Brain microvascular endothelial cell (primary cell): Measurements from ENCODE around the gene FOCAD.

Experiments used
- DNase-seq: peaks from one replicate; pipeline ENCODE4 v3.0.0-alpha.2; 2020
- H3K27ac ChIP-seq: fragments of 250-450 bp; sonication (Bioruptor Pico); 2 replicates; pipeline ENCODE4 v1.5.1; 2020; ENCODE audit warnings: mild to moderate bottlenecking, moderate library complexity
- H3K27me3 ChIP-seq: fragments of 250-450 bp; sonication (Bioruptor Pico); replicated peaks from 2 replicates; pipeline ENCODE4 v1.5.1; 2020; ENCODE audit warnings: mild to moderate bottlenecking
- H3K36me3 ChIP-seq: fragments of 250-450 bp; sonication (Bioruptor Pico); replicated peaks from 2 replicates; pipeline ENCODE4 v1.5.1; 2020; ENCODE audit warnings: mild to moderate bottlenecking
- H3K4me3 ChIP-seq: 2 replicates; pipeline ENCODE4 v1.5.1; 2011; ENCODE audit warnings: low read depth, mild to moderate bottlenecking, control low read depth, low read length, moderate library complexity
- in situ Hi-C: cut with HindIII; loops from 2 replicates; pipeline ENCODE4 v1.10.0; 2017; ENCODE audit warnings: low sequenced_read_pairs, low pct_ligation_motif_present
- TF ChIP-seq, protein P1 (sequence below): IDR thresholded peaks from 2 replicates; pipeline ENCODE4 v1.5.1; 2011; ENCODE audit warnings: low read depth, mild to moderate bottlenecking, moderate library complexity, low read length, control low read depth, inconsistent platforms; ENCODE audit errors: missing control alignments

Gene FOCAD

GRCh38 chr9:20848490-20848889, 164.4 kb downstream of the FOCAD start:
- TF ChIP-seq, protein P1, sequence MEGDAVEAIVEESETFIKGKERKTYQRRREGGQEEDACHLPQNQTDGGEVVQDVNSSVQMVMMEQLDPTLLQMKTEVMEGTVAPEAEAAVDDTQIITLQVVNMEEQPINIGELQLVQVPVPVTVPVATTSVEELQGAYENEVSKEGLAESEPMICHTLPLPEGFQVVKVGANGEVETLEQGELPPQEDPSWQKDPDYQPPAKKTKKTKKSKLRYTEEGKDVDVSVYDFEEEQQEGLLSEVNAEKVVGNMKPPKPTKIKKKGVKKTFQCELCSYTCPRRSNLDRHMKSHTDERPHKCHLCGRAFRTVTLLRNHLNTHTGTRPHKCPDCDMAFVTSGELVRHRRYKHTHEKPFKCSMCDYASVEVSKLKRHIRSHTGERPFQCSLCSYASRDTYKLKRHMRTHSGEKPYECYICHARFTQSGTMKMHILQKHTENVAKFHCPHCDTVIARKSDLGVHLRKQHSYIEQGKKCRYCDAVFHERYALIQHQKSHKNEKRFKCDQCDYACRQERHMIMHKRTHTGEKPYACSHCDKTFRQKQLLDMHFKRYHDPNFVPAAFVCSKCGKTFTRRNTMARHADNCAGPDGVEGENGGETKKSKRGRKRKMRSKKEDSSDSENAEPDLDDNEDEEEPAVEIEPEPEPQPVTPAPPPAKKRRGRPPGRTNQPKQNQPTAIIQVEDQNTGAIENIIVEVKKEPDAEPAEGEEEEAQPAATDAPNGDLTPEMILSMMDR, result no peak
- H3K27ac ChIP-seq, result no peak overlapping the region
- no peaks in the 10 kb centered on the region for H3K27me3 ChIP-seq
- in situ Hi-C loops, result no loop called here
- H3K4me3 ChIP-seq, result no peak overlapping the region
- DNase-seq, result peak; percentile 10
- H3K36me3 ChIP-seq, result no peaks in the 10 kb centered on the region

DNA sequence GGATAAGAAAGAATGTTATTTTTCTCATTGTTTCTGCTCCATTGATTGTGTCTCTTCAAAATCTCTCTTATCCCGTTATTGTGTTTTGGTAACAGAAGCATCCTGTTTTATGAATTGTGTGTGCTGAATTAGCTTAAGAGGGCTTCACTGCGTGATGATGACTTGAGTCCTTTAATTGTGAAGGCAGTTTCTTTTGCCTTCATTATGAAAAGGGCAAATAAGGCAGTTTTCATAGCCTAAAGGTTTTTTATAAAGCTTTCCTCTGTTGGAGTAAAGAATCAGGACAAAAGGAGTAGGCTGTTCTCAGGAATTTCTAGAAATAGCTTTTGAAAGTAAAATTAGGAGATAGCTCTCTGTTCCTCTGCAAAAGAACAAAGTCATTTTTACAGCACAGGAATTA, 169.8 kb downstream of the FOCAD start:
- DNase-seq, result no peak
- Histone ChIP-seq H3K36me3 (no peaks in the 10 kb centered on the region), H3K27ac (peak overlapping the region; percentile 84), H3K4me3 (no peak overlapping the region), H3K27me3 (no peaks in the 10 kb centered on the region)
- TF ChIP-seq, protein P1, result no peak
- in situ Hi-C loops, result no loop called here

GRCh38 chr9:20854444-20854843, 170.4 kb downstream of the FOCAD start:
- H3K27me3 ChIP-seq, result no peaks in the 10 kb centered on the region
- in situ Hi-C loops, result no loop called here
- peak; percentile 75 for DNase-seq

GRCh38 chr9:20863945-20864344, 179.9 kb downstream of the FOCAD start:
- DNase-seq, result no peak
- Histone ChIP-seq H3K27me3 (no peaks in the 10 kb centered on the region), H3K36me3 (no peaks in the 10 kb centered on the region), H3K27ac (no peak overlapping the region), H3K4me3 (no peak overlapping the region)
- TF ChIP-seq, protein P1, result no peak
- in situ Hi-C loops, result no loop called here

More at GRCh38 chr9:20854444-20854843, 170.4 kb downstream of the FOCAD start:
- H3K36me3 ChIP-seq, result no peaks in the 10 kb centered on the region
- H3K4me3 ChIP-seq, result no peak overlapping the region
- TF ChIP-seq, protein P1, result no peak
- H3K27ac ChIP-seq, result peak overlapping the region; percentile 84

- DNase-seq, result no peak
Observed at GRCh38 chr9:20865347-20865746, 181.3 kb downstream of the FOCAD start.

GRCh38 chr9:20870115-20870514, 186.1 kb downstream of the FOCAD start:
- Histone ChIP-seq H3K36me3 (no peaks in the 10 kb centered on the region), H3K27me3 (no peaks in the 10 kb centered on the region), H3K27ac (no peak overlapping the region), H3K4me3 (no peak overlapping the region)
- no peak for DNase-seq
- TF ChIP-seq, protein P1, result no peak
- in situ Hi-C loops, result no loop called here

More at GRCh38 chr9:20865347-20865746, 181.3 kb downstream of the FOCAD start:
- Histone ChIP-seq H3K36me3 (no peaks in the 10 kb centered on the region), H3K27me3 (no peaks in the 10 kb centered on the region), H3K4me3 (no peak overlapping the region), H3K27ac (no peak overlapping the region)
- in situ Hi-C loops, result no loop called here
- TF ChIP-seq, protein P1, result no peak
